Liver (tissue), 3 donors: Measurements from ENCODE around the gene SMYD4.

ENCODE experiments used
- CTCF ChIP-seq: fragments of 150-350 bp; IDR thresholded peaks from 2 replicates; pipeline ENCODE4 v1.5.1; 2017; ENCODE audit warnings: improper control_type of control experiment, low read depth, low read length; ENCODE audit not compliant: missing input control
- HNF4G ChIP-seq: IDR thresholded peaks from 2 replicates; pipeline ENCODE4 v1.6.1; 2016; ENCODE audit warnings: antibody characterized with exemption
- JUND ChIP-seq, 2 donors: IDR thresholded peaks; 2 replicates each; pipeline ENCODE4 v1.6.1; 2016; ENCODE audit warnings: antibody characterized with exemption in 2 of 2
- RAD21 ChIP-seq, 2 donors: IDR thresholded peaks; 2 replicates each; pipeline ENCODE4 v1.6.1; 2016; ENCODE audit warnings: antibody characterized with exemption in 2 of 2, mild to moderate bottlenecking in 2 of 2
- REST ChIP-seq: IDR thresholded peaks from 2 replicates; pipeline ENCODE4 v1.6.1; 2016; ENCODE audit warnings: antibody characterized with exemption, mild to moderate bottlenecking
- donor health status: healthy.
- donor health status: healthy.

- no peak for TF ChIP-seq CTCF
- TF ChIP-seq JUND (IDR thresholded peaks at IDR 0.05): no peak
- no peak for TF ChIP-seq HNF4G
- TF ChIP-seq REST: no peak
- no peak for TF ChIP-seq RAD21 (IDR thresholded peaks at IDR 0.05)
Observed at GRCh38 chr17:1735834-1736347, 93.8 kb downstream of the SMYD4 start.
